C4-2B (cell line): ENCODE data around the gene TREM2.

Experiments used
- H3K27ac ChIP-seq: fragments of 450-650 bp; 2 replicates; pipeline ENCODE4 v1.5.1; 2017
- CTCF ChIP-seq: fragments of 450-650 bp; conservative IDR thresholded peaks from 2 replicates; pipeline ENCODE4 v1.5.1; 2017; ENCODE audit warnings: mild to moderate bottlenecking
- ZFX ChIP-seq: fragments of 450-650 bp; IDR thresholded peaks from 2 replicates; pipeline ENCODE4 v1.6.1; 2017

The TREM2 gene

DNA sequence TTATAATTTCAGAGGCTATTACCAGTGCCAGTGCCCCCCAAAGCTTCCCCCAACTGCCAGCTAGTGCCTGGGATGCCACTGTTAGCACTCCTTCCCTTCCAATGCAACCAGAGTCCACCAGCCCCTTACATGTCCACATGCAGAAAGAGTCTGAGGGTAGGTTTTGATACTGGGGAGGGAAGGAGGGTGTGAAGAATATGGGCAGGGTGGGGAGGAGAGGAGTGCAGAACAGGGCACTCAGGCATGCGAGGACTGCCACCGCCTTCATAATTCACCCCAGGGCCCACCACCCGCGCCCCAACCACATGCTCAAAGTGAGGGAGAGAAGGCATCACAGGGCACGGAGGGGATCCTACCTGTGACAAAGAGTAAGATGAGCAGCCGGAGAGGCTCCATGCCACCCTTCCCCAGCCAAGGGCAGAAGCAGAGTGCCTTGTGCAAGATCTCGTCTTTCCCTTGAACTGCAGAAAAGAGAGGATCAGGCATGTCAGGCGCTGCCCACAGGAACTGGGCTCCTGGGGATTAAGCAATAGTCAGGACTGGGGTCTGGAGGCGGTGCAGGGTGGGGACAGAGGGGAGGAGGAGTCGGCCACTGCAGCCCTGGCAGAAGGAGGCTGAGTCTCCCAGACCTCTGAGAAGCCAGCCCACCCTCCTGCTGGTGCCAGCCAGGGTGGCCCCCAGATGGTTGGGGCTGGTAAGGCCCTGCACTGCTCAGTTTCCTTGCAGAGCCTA is at the start of gene TREM2:
TSS of gene TREM2 (minus strand) at position 430 of the 732 bp plus-strand sequence. CDS start at position 396, 34 bp downstream.
- H3K27ac ChIP-seq: no peak within 1 kb of the TSS
- TF ChIP-seq CTCF: no peak
- TF ChIP-seq ZFX: no peak

- H3K27ac ChIP-seq: no peak overlapping the region
- TF ChIP-seq CTCF: no peak
- no peak for TF ChIP-seq ZFX
These were observed 46.8 kb upstream of the TREM2 start for GRCh38 chr6:41209547-41210320.

DNA sequence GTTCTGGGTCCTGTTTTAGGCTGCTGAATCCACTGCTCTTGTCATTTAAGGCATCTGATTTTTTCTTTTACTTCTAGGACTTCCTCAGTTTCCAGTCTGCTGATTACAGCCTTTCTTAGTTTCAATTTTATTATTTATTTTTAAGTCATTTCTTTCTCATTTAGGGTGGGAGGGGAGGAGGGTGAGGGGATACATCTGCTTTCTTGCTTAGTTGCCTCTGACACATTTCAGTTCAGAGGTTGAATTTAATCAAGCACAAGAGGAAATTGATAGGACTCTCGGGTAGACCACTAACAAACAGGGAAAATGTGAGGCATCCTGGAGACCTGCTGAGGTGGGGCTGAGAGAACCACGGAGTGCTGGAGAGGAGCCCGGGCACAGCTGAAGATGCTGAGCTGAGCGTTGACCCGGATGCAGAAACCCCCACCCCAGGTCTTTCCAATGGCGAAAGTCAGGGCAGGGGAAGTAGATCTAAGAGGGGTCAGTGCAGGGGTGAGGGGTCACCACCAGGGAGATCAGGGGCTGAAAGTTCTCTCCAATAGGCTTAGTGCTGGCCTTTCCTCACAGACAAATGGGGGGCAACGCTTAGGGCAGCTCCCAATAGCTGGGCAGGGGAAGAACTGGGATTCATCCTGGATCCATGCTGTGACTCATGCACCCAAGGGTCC is 45.7 kb upstream of the TREM2 start:
- TF ChIP-seq CTCF (no peak), ZFX (no peak)
- H3K27ac ChIP-seq: no peak overlapping the region

GRCh38 chr6:41204156-41204555 is 41.2 kb upstream of the TREM2 start:
- no peak overlapping the region for H3K27ac ChIP-seq
- TF ChIP-seq ZFX (no peak), CTCF (no peak)

DNA sequence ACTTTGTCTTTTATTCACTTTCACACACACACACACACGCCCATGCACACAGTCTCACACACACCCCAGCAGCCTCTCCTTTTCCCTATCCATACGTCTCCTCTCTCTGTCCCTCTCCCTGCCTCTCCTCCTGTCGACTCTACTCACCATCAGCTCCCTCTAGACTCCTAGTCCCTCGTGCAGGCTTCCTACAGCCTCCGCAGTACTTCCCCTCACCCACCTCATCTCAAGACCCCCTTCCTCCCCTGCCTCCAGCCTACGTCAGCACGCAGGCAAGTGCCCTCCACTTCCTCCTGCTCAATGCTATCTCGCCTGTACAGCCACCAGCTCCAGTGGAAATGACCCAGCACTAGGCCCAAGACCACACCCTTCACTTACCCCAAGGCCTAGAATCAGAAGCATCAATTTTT is 38.9 kb upstream of the TREM2 start:
- H3K27ac ChIP-seq: no peak overlapping the region
- TF ChIP-seq CTCF: no peak
- no peak for TF ChIP-seq ZFX

DNA sequence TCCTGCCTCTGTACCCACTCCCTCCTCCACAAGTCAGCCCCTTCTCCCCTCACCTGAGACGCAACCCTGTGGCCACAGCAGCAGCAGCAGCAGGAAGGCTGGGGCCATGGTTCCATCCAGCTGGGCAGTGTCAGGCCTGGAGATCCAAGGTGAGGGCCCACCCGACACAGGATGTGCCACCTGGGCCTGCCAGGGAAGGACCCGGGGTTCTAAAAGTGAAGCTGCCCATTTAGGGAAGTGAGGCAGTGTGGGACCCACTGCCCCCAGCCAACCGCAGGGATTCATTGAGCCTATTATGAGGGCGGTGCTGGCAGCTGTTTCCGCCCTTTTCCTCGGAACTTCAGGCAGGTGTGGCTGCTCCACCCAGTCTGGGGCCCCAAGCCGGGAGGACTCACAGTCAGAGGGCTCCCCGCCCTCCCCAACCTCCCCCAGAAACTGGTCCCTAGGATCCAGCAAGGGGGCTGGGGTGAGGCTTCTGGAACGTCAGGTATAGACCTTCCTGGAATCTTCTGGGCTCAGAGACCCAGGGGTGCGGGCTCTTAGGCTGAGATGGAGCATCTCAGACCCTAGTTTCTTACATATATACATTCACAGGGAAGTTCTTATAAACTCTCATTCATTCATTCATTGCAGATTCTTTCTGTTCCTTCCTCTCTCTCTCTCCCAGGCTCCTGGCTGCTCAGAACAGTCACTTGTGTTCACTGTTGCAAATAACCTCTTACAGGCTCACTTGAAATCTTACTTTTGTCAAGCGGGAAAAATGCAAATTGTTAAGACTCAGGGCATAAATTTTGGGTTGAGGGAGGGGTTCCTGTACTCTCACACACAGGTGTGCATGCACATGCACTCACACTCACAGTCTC is 38.2 kb upstream of the TREM2 start, which contains the start of gene TREML2:
TSS of gene TREML2 (minus strand) at position 249 of the 863 bp plus-strand sequence. CDS start at position 108, 141 bp downstream.
- H3K27ac ChIP-seq: no peak within 1 kb of the TSS
- no peak for TF ChIP-seq ZFX
- TF ChIP-seq CTCF: no peak
